Activated CD4-positive, alpha-beta T cell treated with anti-CD3 and anti-CD28 coated beads, Interleukin-2, Interleukin-6, amounts not matched to agents 100 ng/mL and 50 ng/mL, durations not matched to agents 16 hours and 8 hours (primary cell): ENCODE results near the gene CST5.
"Not testable (repeated sequence)": the region's sequence is repeated elsewhere in the genome, so short reads cannot be mapped to it uniquely, and the experiment has no call there.

Experiments used
- DNase-seq: peaks from one replicate; pipeline ENCODE4 v3.0.0-alpha.2; 2020

The CST5 gene, protein sequence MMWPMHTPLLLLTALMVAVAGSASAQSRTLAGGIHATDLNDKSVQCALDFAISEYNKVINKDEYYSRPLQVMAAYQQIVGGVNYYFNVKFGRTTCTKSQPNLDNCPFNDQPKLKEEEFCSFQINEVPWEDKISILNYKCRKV

GRCh38 chr20:23879328-23879798 lies at the start of gene CST5:
CST5 (minus strand) TSS chr20:23879748; CDS start chr20:23879676, 72 bp downstream.
- DNase-seq, result no peak

GRCh38 chr20:23928788-23929187 lies 49.2 kb upstream of the CST5 start:
- no peak for DNase-seq

DNA sequence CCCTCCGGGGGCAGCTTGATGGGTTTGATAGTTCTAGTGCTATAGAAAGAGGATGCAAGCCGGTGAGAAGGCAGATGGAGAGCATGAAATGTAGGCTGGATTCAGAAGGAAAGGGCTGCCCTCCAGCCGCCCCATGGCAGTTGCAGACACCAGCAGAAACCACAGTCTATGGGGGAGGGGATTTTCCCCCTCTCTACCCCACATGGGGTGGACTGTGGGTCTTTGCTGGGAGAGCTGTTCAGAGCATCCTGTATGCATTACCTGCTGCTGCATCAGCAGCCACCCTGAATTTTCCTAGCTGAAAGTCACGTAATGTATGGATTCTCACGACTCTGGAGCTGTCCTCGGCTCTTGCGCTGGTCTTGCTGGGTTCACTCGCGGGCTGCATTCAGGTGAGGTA lies 48.8 kb upstream of the CST5 start:
- DNase-seq, result no peak

- no peak for DNase-seq
These were observed 47.7 kb upstream of the CST5 start for GRCh38 chr20:23926944-23927872.

DNA sequence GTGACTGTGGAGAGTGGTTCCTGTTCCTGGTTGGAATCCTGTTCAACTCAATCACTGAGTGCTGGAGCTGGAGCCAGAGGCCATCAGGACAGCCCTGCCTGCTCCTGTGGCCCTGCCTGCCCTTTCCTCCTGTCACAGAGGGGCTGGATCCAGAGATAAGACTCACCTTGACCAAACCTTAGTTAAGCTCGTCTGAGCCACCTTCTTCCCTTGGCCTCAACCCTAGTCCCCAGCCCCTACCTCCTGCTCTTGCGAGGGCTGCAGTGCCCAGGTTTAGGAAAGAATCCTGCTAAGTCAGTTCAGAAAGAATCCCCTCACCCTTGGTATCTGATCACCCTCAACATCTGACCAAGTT lies 47.0 kb upstream of the CST5 start:
- no peak for DNase-seq

DNA sequence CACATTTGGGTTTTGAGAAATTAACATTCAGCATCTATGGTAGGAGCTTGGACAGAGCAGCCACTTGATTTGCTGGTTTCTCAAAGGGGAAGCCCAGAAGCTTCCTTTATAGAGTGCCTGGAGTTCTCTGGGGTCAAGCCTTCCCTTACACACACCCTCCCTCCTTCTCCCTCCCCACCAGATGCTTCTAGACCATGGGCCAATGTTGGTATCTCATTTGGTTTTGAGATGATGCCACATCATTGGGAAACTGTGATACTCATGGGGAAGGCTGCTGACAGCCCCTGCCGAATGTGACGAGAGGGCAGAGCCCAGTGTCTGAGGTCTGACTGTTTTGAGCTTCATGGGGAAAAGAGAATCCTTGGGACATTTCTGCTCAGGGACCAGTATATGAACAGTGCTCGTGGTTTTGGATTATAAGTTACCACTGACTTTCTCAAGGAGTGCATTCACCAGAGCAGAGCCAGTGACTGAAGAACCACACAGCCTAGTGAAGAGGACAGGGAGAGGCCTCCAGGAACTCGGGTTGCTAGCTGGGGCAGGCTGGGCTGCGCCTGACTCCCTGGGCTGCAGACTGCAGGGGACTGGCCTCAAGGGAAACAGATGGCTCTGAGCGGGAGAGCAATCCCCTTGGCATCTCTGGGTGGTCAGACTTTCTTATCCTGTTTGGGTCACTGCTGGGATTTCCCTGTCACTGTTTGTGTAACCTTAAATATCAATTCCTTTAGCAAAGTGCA lies 46.4 kb upstream of the CST5 start:
- DNase-seq, result no peak

GRCh38 chr20:23924751-23925150 lies 45.2 kb upstream of the CST5 start:
- no peak for DNase-seq

DNA sequence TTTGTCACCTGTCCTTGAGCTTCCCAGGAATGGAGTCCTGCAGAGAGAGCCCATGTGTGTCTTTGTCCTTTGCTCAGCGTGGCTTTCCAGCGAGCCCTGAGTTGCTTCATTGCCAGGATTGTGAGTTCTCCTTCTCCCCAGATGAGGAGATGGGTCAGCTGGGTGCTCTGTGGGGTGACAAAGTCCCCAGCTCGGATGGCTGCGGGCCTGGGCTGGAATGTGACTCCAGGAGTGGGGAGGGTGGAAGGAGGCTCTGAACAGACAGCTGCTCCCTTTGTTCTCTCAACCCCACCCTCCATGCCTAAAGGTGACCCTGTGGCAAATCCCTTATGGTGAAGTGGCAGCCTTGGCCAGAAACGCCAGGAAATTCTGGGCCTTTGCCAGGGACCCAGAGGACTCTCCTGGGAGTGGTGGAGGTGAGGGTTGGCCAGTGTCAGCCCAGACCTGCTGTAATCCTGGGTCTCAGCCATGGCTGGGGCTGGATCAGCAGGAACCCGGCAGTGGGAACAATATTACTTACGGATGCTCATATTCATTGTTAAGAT lies 44.4 kb upstream of the CST5 start:
- DNase-seq, result no peak

DNA sequence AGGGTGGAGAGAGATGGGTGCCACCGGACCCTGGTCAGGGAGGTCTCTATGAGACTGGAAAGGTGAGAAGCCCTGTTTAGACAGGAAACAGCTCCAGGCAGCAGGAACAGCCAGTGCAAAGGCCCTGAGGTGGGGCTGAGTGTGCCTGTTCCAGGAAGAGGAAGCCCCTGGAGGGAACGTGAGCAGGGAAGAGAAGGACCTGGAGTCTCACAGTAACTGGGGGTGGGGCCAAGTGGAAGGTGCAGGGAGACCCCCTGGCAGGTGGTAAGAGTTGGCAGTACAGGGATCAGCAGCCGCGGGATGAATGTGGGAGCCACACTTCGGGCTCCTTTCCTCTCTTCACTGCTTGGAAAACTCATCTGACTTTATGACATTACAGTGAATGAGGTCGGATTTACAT lies 43.8 kb upstream of the CST5 start:
- no peak for DNase-seq

- no peak for DNase-seq
These were observed 41.1 kb upstream of the CST5 start for GRCh38 chr20:23920408-23921325.

GRCh38 chr20:23918896-23919295 lies 39.3 kb upstream of the CST5 start:
- DNase-seq, result no peak

GRCh38 chr20:23918101-23918862 lies 38.7 kb upstream of the CST5 start:
- no peak for DNase-seq

GRCh38 chr20:23917024-23917725 lies 37.6 kb upstream of the CST5 start:
- DNase-seq, result no peak

GRCh38 chr20:23915844-23916243 lies 36.3 kb upstream of the CST5 start:
- DNase-seq, result no peak

DNA sequence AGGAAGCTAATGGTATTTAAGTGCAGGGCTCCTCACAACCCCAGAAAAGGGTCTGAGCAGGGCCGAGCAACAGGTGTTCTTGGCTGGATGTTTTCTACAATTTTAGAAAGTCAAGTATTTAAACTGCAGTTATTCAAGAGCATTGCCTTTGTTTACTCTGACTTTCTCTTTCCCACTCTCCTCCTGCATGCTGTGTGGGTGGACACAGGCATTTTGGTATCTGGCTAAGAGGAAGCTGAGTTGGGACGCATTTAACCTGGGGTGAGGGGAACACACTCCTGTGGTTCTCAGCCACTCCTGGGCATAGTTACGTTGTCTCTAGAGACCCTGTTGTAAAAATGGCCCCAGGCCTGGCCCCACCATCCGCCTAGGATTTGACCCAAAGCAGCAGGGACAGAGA lies 34.9 kb upstream of the CST5 start:
- not testable (repeated sequence) for DNase-seq

DNA sequence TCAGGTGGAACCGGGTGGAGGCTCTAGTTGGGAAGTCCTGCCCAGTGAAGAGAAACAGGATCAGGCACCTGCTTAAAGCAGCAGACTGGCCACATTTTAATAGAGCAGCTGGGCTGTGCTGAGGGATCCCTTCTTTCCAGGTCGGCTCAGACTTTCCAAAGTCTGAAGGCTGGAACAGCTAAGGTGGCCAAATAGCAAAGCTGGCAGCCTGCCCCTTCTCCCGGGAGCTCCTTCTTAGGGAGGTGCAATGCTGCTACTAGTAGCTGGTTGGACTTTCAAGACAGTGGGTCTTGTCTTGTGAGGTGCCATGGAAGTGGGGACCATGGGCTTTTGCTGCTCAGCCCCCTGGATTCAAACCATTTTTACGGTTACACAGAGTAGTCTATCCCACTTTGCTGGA lies 30.7 kb upstream of the CST5 start:
- DNase-seq, result no peak

DNA sequence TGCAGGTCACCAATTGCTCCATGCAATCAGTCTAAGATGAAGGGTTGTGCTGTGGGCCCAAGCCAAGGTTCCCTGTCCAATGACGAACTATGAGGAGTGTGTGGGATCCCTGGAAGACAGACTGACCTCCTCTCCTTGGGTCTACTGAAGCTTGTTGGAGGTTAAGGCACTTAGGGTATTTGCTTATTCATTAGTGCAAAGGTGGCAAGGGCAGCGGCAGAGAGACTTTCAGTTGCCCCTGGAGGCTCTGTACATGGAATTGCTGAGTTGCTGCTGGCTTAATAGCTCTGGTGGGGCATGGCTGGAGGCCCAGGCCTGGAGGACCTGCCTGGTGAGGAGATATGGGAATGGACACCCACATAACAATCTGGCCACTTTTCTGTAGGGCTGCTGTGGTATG lies 29.8 kb upstream of the CST5 start:
- no peak for DNase-seq

GRCh38 chr20:23907579-23907978 lies 28.0 kb upstream of the CST5 start:
- no peak for DNase-seq

DNA sequence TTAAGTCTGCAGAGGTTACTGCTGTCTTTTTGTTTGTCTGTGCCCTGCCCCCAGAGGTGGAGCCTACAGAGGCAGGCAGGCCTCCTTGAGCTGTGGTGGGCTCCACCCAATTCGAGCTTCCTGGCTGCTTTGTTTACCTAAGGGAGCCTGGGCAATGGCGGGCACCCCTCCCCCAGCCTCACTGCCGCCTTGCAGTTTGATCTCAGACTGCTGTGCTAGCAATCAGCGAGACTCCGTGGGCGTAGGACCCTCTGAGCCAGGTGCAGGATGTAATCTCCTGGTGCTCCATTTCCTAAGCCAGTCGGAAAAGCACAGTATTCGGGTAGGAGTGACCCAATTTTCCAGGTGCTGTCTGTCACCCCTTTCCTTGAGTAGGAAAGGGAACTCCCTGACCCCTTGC lies 22.8 kb upstream of the CST5 start:
- not testable (repeated sequence) for DNase-seq

GRCh38 chr20:23890867-23891266 lies 11.3 kb upstream of the CST5 start:
- not testable (repeated sequence) for DNase-seq

- DNase-seq, result peak; percentile 70
These were observed 10.2 kb upstream of the CST5 start for GRCh38 chr20:23889775-23890187.
